Natural killer cell (primary cell): Measurements from ENCODE around the gene GPX7. TPM values are rescaled to one million over a fixed set of nuclear protein-coding genes. Genes with fewer than 3 reads are reported as not detected.

ENCODE experiments used
- ATAC-seq, 3 donors: fragments of 150-1000 bp in 2 of 3; fragments of 200-7000 bp in 1 of 3; cut with Tn5 transposase; 1 replicate in 1 of 3; 2 replicates in 2 of 3; pipeline ENCODE4 v1.10.0; 2021; ENCODE audit warnings: mild to moderate bottlenecking in 2 of 3, moderate library complexity in 2 of 3
- DNase-seq, 2 donors: peaks; one replicate each; pipeline versions ENCODE4 v3.0.0 to v3.0.0-alpha.2; 2013 to 2021; ENCODE audit warnings: mixed read lengths in 1 of 2
- H3K27ac ChIP-seq: one replicate; pipeline ENCODE4 v1.5.1; 2013; ENCODE audit warnings: mild to moderate bottlenecking, low read length
- H3K27me3 ChIP-seq: one replicate; pipeline ENCODE4 v1.6.1; 2013; ENCODE audit warnings: low read length; ENCODE audit not compliant: control insufficient read depth, insufficient read depth
- H3K36me3 ChIP-seq: one replicate; pipeline ENCODE4 v1.6.1; 2013; ENCODE audit warnings: low read length; ENCODE audit not compliant: control insufficient read depth, insufficient read depth
- H3K4me1 ChIP-seq: one replicate; pipeline ENCODE4 v1.6.1; 2013; ENCODE audit warnings: low read length; ENCODE audit not compliant: control insufficient read depth, insufficient read depth
- H3K4me3 ChIP-seq: one replicate; pipeline ENCODE4 v1.5.1; 2013; ENCODE audit warnings: low read length
- H3K9me3 ChIP-seq: one replicate; pipeline ENCODE4 v1.6.1; 2013; ENCODE audit warnings: low read length; ENCODE audit not compliant: control insufficient read depth, insufficient read depth
- H3K27ac Mint-ChIP-seq, 2 donors: one replicate each; pipeline ENCODE4 v1.8.0; 2022; ENCODE audit warnings: mild to moderate bottlenecking in 2 of 2, mixed read lengths in 2 of 2, moderate library complexity in 1 of 2
- H3K27me3 Mint-ChIP-seq, 2 donors: one replicate each; pipeline ENCODE4 v1.8.0; 2022; ENCODE audit warnings: low read depth in 2 of 2, mixed read lengths in 2 of 2
- H3K36me3 Mint-ChIP-seq: one replicate; pipeline ENCODE4 v1.8.0; 2022; ENCODE audit warnings: mixed read lengths
- H3K4me1 Mint-ChIP-seq, 2 donors: one replicate each; pipeline ENCODE4 v1.8.0; 2022; ENCODE audit warnings: mixed read lengths in 2 of 2
- H3K4me3 Mint-ChIP-seq: one replicate; pipeline ENCODE4 v1.8.0; 2022; ENCODE audit warnings: mild to moderate bottlenecking, moderate library complexity, mixed read lengths
- H3K9me3 Mint-ChIP-seq, 2 donors: one replicate each; pipeline ENCODE4 v1.8.0; 2022; ENCODE audit warnings: mixed read lengths in 2 of 2
- WGBS: methylation state at CpG from one replicate; pipeline ENCODE4 v1.1.7; 2013; ENCODE audit warnings: missing lambda C conversion rate; ENCODE audit not compliant: insufficient coverage; 5-methylcytosine and 5-hydroxymethylcytosine counted together
- intact Hi-C: fragments of 100-400 bp; cut with micrococcal nuclease; formaldehyde crosslinking; loops from one replicate; pipeline ENCODE4 v1.14.2; 2022
- total RNA-seq, 4 donors: library from RNA; stranded (reverse); fragments of 120-200 nt in 1 of 4; gene quantifications; one replicate each; pipeline versions ENCODE4 v1.2.3 to v1.2.4, GENCODE V29; 2013 to 2022
- TF ChIP-seq, protein P1 (sequence below): fragments of 200-600 bp; IDR thresholded peaks from one replicate; pipeline ENCODE4 v1.8.0; 2022; ENCODE audit warnings: antibody characterized with exemption

The GPX7 gene
- total RNA-seq, 3 donors from 2014 or later (not counting 1 experiment from before 2014, with no cell fraction given): 9.7 to 10.6 (median 10.2) TPM

- no peaks in the 10 kb centered on the region for H3K36me3 Mint-ChIP-seq
- Histone ChIP-seq H3K27ac (peak overlapping the region; percentile 81), H3K4me1 (peaks cover 13% of the 10 kb centered on the region), H3K4me3 (no peak overlapping the region), H3K36me3 (no peaks in the 10 kb centered on the region), H3K27me3 (no peaks in the 10 kb centered on the region), H3K9me3 (no peaks in the 10 kb centered on the region)
- no peaks in the 10 kb centered on the region for H3K9me3 Mint-ChIP-seq
- 87% methylated on average over 6 of the region's 6 CpGs for WGBS
- H3K4me1 Mint-ChIP-seq: peaks cover 10 to 14% of the 10 kb centered on the region in 2 donors
- no peaks in the 10 kb centered on the region for H3K27me3 Mint-ChIP-seq
- TF ChIP-seq, protein P1, sequence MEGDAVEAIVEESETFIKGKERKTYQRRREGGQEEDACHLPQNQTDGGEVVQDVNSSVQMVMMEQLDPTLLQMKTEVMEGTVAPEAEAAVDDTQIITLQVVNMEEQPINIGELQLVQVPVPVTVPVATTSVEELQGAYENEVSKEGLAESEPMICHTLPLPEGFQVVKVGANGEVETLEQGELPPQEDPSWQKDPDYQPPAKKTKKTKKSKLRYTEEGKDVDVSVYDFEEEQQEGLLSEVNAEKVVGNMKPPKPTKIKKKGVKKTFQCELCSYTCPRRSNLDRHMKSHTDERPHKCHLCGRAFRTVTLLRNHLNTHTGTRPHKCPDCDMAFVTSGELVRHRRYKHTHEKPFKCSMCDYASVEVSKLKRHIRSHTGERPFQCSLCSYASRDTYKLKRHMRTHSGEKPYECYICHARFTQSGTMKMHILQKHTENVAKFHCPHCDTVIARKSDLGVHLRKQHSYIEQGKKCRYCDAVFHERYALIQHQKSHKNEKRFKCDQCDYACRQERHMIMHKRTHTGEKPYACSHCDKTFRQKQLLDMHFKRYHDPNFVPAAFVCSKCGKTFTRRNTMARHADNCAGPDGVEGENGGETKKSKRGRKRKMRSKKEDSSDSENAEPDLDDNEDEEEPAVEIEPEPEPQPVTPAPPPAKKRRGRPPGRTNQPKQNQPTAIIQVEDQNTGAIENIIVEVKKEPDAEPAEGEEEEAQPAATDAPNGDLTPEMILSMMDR: no peak
- H3K27ac Mint-ChIP-seq: peak overlapping the region in 1 of 2 donors; percentile 72
- no peak overlapping the region for H3K4me3 Mint-ChIP-seq
- DNase-seq (no peak), ATAC-seq (no peak)
- intact Hi-C loops: loop anchor here (5.0 kb wide), 1 partner anchor 173 kb away; the partner anchor contains the start of gene ZYG11B
Measured at GRCh38 chr1:52554267-52554640, 47.9 kb upstream of the GPX7 start.

- no peaks in the 10 kb centered on the region for H3K27me3 ChIP-seq
- peaks cover 7 to 9% of the 10 kb centered on the region in 2 donors for H3K4me1 Mint-ChIP-seq
- intact Hi-C loops: loop anchor here (5.0 kb wide), 1 partner anchor 173 kb away; the partner anchor contains the start of gene ZYG11B
- WGBS: 95% methylated on average over 3 of the region's 3 CpGs
- H3K27ac Mint-ChIP-seq: peak overlapping the region in 1 of 2 donors; percentile 72
- no peak overlapping the region for H3K4me3 ChIP-seq
- TF ChIP-seq, protein P1: no peak
- peak overlapping the region; percentile 38 for H3K4me3 Mint-ChIP-seq
- ATAC-seq (no peak), DNase-seq (peak in 1 of 2 donors; percentile 45)
- H3K4me1 ChIP-seq: peaks cover 13% of the 10 kb centered on the region
- no peaks in the 10 kb centered on the region for H3K27me3 Mint-ChIP-seq
- no peaks in the 10 kb centered on the region for H3K36me3 Mint-ChIP-seq
- H3K27ac ChIP-seq: no peak overlapping the region
- no peaks in the 10 kb centered on the region for H3K9me3 ChIP-seq
- no peaks in the 10 kb centered on the region for H3K36me3 ChIP-seq
- no peaks in the 10 kb centered on the region for H3K9me3 Mint-ChIP-seq
Measured at GRCh38 chr1:52554756-52555155, 47.4 kb upstream of the GPX7 start.

- DNase-seq (no peak), ATAC-seq (no peak)
- Mint-ChIP-seq H3K36me3 (no peaks in the 10 kb centered on the region), H3K27ac (no peak overlapping the region), H3K4me3 (no peak overlapping the region), H3K27me3 (no peaks in the 10 kb centered on the region), H3K9me3 (no peaks in the 10 kb centered on the region), H3K4me1 (peaks cover 7 to 8% of the 10 kb centered on the region in 2 donors)
- H3K4me1 ChIP-seq: peaks cover 6% of the 10 kb centered on the region
- TF ChIP-seq, protein P1: no peak
- WGBS: 80% methylated on average over 3 of the region's 4 CpGs
- intact Hi-C loops: no loop called here
- H3K9me3 ChIP-seq: no peaks in the 10 kb centered on the region
- no peak overlapping the region for H3K4me3 ChIP-seq
- no peaks in the 10 kb centered on the region for H3K27me3 ChIP-seq
- H3K27ac ChIP-seq: no peak overlapping the region
- no peaks in the 10 kb centered on the region for H3K36me3 ChIP-seq
Measured at GRCh38 chr1:52556641-52557360, 45.4 kb upstream of the GPX7 start.

- Histone ChIP-seq H3K27me3 (no peaks in the 10 kb centered on the region), H3K36me3 (no peaks in the 10 kb centered on the region), H3K4me1 (peaks cover 2% of the 10 kb centered on the region), H3K4me3 (no peak overlapping the region), H3K27ac (no peak overlapping the region), H3K9me3 (no peaks in the 10 kb centered on the region)
- H3K9me3 Mint-ChIP-seq: no peaks in the 10 kb centered on the region
- TF ChIP-seq, protein P1: no peak
- ATAC-seq (no peak), DNase-seq (no peak)
- H3K36me3 Mint-ChIP-seq: no peaks in the 10 kb centered on the region
- peaks cover 6 to 7% of the 10 kb centered on the region in 2 donors for H3K4me1 Mint-ChIP-seq
- WGBS: 90% methylated on average over 2 of the region's 2 CpGs
- no peak overlapping the region for H3K4me3 Mint-ChIP-seq
- no peak overlapping the region for H3K27ac Mint-ChIP-seq
- intact Hi-C loops: no loop called here
- no peaks in the 10 kb centered on the region for H3K27me3 Mint-ChIP-seq
Measured at GRCh38 chr1:52558941-52559340, 43.2 kb upstream of the GPX7 start.
